ENCODE measurements around the gene KSR2. TPM values are rescaled to one million over a fixed set of nuclear protein-coding genes. Genes with fewer than 3 reads are reported as not detected.

The KSR2 gene
- total and polyA plus RNA-seq, 2 donors (not counting 3 experiments of a cell fraction or from before 2014, with no cell fraction given) = 2.1 to 5.2 TPM

- H3K9ac ChIP-seq (replicated peaks; ENCODE audit: extremely low read depth, insufficient read depth, low read length) = no peak overlapping the region
- FAIRE-seq = no peak
These were observed 121.4 kb downstream of the KSR2 start for GRCh38 chr12:117847371-117847770.

More at GRCh38 chr12:117847371-117847770, 121.4 kb downstream of the KSR2 start:
- intact Hi-C loops (cut with micrococcal nuclease) = no loop called here
- Histone ChIP-seq H3K9me3 (replicated peaks; ENCODE audit: control insufficient read depth, insufficient read depth, low read length) (no peaks in the 10 kb centered on the region), H3K27ac (ENCODE audit: insufficient read depth, low read depth, low read length) (no peak overlapping the region), H3K9me1 (replicated peaks; ENCODE audit: control insufficient read depth, extremely low read depth, insufficient read depth, low read length) (no peaks in the 10 kb centered on the region), H2AFZ (ENCODE audit: low read depth, low read length) (no peak overlapping the region), H3K4me3 (replicated peaks in 1 of 3; ENCODE audit: insufficient read depth in 1 of 3, low read depth in 1 of 3, low read length in 3 of 3) (no peak overlapping the region), H3K4me2 (ENCODE audit: insufficient read depth, low read length) (no peak overlapping the region), H3K27me3 (ENCODE audit: control insufficient read depth in 2 of 2, insufficient read depth in 2 of 2, low read length in 2 of 2) (peaks cover 6% of the 10 kb centered on the region in 2 experiments), H4K20me1 (replicated peaks; ENCODE audit: control insufficient read depth, extremely low read depth, insufficient read depth, low read length) (no peaks in the 10 kb centered on the region), H3K36me3 (ENCODE audit: control insufficient read depth in 2 of 2, extremely low read depth in 1 of 2, insufficient read depth in 2 of 2, low read length in 2 of 2) (no peaks in the 10 kb centered on the region), H3K4me1 (ENCODE audit: control insufficient read depth, extremely low read depth, insufficient read depth, low read length) (no peaks in the 10 kb centered on the region), H3K79me2 (ENCODE audit: control insufficient read depth, insufficient read depth, low read length) (no peaks in the 10 kb centered on the region)
- dilution Hi-C loops (cut with MboI; ENCODE audit: extremely low pct_ligation_motif_present, low sequenced_read_pairs) = loop anchor here (25.0 kb wide), 2 partner anchors 235 to 485 kb away; partner anchors contain the start of gene NOS1
- TF ChIP-seq FOS (IDR thresholded peaks at IDR 0.05; ENCODE audit: borderline replicate concordance, insufficient read depth, low read length) (no peak), MYC (IDR thresholded peaks at IDR 0.05; ENCODE audit: low read depth, low read length) (no peak), GATA2 (IDR thresholded peaks at IDR 0.05; ENCODE audit: insufficient read depth, insufficient read length, low read depth, low read length) (no peak), EZH2 (IDR thresholded peaks at IDR 0.05; ENCODE audit: borderline replicate concordance, low read depth, low read length, severe bottlenecking) (no peak), POLR2AphosphoS5 (IDR thresholded peaks at IDR 0.05; ENCODE audit: insufficient read depth, low read depth, low read length) (no peak), POLR2A (IDR thresholded peaks at IDR 0.05; ENCODE audit: low read depth, low read length) (no peak), JUN (IDR thresholded peaks at IDR 0.05; ENCODE audit: borderline replicate concordance, insufficient read depth, insufficient read length, low read depth) (no peak)
- TF ChIP-seq, protein P1, sequence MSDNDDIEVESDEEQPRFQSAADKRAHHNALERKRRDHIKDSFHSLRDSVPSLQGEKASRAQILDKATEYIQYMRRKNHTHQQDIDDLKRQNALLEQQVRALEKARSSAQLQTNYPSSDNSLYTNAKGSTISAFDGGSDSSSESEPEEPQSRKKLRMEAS (IDR thresholded peaks at IDR 0.05; ENCODE audit: insufficient read depth, insufficient read length) = no peak
- TF ChIP-seq, protein P2, sequence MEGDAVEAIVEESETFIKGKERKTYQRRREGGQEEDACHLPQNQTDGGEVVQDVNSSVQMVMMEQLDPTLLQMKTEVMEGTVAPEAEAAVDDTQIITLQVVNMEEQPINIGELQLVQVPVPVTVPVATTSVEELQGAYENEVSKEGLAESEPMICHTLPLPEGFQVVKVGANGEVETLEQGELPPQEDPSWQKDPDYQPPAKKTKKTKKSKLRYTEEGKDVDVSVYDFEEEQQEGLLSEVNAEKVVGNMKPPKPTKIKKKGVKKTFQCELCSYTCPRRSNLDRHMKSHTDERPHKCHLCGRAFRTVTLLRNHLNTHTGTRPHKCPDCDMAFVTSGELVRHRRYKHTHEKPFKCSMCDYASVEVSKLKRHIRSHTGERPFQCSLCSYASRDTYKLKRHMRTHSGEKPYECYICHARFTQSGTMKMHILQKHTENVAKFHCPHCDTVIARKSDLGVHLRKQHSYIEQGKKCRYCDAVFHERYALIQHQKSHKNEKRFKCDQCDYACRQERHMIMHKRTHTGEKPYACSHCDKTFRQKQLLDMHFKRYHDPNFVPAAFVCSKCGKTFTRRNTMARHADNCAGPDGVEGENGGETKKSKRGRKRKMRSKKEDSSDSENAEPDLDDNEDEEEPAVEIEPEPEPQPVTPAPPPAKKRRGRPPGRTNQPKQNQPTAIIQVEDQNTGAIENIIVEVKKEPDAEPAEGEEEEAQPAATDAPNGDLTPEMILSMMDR (IDR thresholded peaks at IDR 0.05; ENCODE audit: extremely low read depth in 1 of 2, insufficient read depth in 1 of 2, low read depth in 1 of 2, low read length in 2 of 2) = no peak
- CTCF ChIA-PET = interaction anchor here (1.3 to 10.3 kb wide), 3 partner anchors 10 to 480 kb away, joined by 3 to 219 read pairs (median 31); no protein-coding TSS in a partner anchor
- BruUV-seq (replicated peaks) = no TSS peak
- POLR2A ChIA-PET = no interaction called here
- DNase-seq (ENCODE audit: low read depth, low spot score) = no peak

Data from endothelial cell of umbilical vein (primary cell).